ENCODE measurements around the gene PIEZO1. TPM values are rescaled to one million over a fixed set of nuclear protein-coding genes. Genes with fewer than 3 reads are reported as not detected.

Gene PIEZO1
- total RNA-seq, 1 donor from 2014 or later = 17.8 TPM

GRCh38 chr16:88754109-88754911 is 30.7 kb downstream of the PIEZO1 start:
- Mint-ChIP-seq H3K4me3 (no peak overlapping the region), H3K9me3 (no peaks in the 10 kb centered on the region), H3K27ac (ENCODE audit: unreplicated experiment) (no peak overlapping the region)

GRCh38 chr16:88753602-88754001 is 31.4 kb downstream of the PIEZO1 start:
- Mint-ChIP-seq H3K27me3 (ENCODE audit: low read depth) (no peaks in the 10 kb centered on the region), H3K4me1 (peaks cover 5% of the 10 kb centered on the region), H3K36me3 (ENCODE audit: low read depth) (no peaks in the 10 kb centered on the region), H3K4me3 (no peak overlapping the region), H3K9me3 (no peaks in the 10 kb centered on the region), H3K27ac (ENCODE audit: unreplicated experiment) (no peak overlapping the region)
- TF ChIP-seq CTCF (conservative IDR thresholded peaks at IDR 0.05) = no peak
- DNase-seq (ENCODE audit: low read depth, low spot score) = no peak

More at GRCh38 chr16:88754109-88754911, 30.7 kb downstream of the PIEZO1 start:
- TF ChIP-seq CTCF (conservative IDR thresholded peaks at IDR 0.05) = no peak
- DNase-seq (ENCODE audit: low read depth, low spot score) = no peak
- H3K36me3 Mint-ChIP-seq (ENCODE audit: low read depth) = no peaks in the 10 kb centered on the region
- no peaks in the 10 kb centered on the region for H3K27me3 Mint-ChIP-seq (ENCODE audit: low read depth)
- H3K4me1 Mint-ChIP-seq = peaks cover 12% of the 10 kb centered on the region

DNA sequence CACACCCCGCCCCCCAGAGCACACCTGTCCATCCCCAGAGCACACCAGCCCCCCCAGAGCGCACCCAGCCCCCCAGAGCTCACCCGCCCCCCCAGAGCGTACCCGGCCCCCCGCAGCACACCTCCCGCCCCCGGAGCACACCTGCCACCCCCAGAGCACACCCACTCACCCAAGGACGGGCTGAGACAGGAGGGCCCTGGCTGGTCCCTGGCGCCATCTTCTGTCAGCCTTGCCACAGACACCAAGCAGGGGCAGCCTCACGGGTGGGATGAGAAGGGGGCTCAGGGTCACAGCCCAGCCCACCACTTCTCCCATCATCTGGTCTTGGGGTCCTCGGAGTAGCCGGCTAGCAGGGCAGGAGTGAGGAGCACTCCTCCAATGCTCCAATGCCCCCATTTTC is 31.8 kb downstream of the PIEZO1 start:
- H3K4me1 Mint-ChIP-seq = peaks cover 4% of the 10 kb centered on the region
- DNase-seq (ENCODE audit: low read depth, low spot score) = no peak
- no peak overlapping the region for H3K27ac Mint-ChIP-seq (ENCODE audit: unreplicated experiment)
- H3K36me3 Mint-ChIP-seq (ENCODE audit: low read depth) = no peaks in the 10 kb centered on the region
- no peaks in the 10 kb centered on the region for H3K9me3 Mint-ChIP-seq
- TF ChIP-seq CTCF (conservative IDR thresholded peaks at IDR 0.05) = no peak
- H3K4me3 Mint-ChIP-seq = no peak overlapping the region
- H3K27me3 Mint-ChIP-seq (ENCODE audit: low read depth) = no peaks in the 10 kb centered on the region

GRCh38 chr16:88752386-88753002 is 32.5 kb downstream of the PIEZO1 start:
- Mint-ChIP-seq H3K4me3 (no peak overlapping the region), H3K36me3 (ENCODE audit: low read depth) (no peaks in the 10 kb centered on the region), H3K9me3 (no peaks in the 10 kb centered on the region), H3K27me3 (ENCODE audit: low read depth) (no peaks in the 10 kb centered on the region), H3K27ac (ENCODE audit: unreplicated experiment) (no peak overlapping the region), H3K4me1 (peaks cover 4% of the 10 kb centered on the region)
- DNase-seq (ENCODE audit: low read depth, low spot score) = no peak
- TF ChIP-seq CTCF (conservative IDR thresholded peaks at IDR 0.05) = no peak

GRCh38 chr16:88750854-88751253 is 34.2 kb downstream of the PIEZO1 start:
- Mint-ChIP-seq H3K4me3 (no peak overlapping the region), H3K27me3 (ENCODE audit: low read depth) (no peaks in the 10 kb centered on the region), H3K27ac (ENCODE audit: unreplicated experiment) (no peak overlapping the region), H3K4me1 (peaks cover 4% of the 10 kb centered on the region), H3K36me3 (ENCODE audit: low read depth) (no peaks in the 10 kb centered on the region), H3K9me3 (no peaks in the 10 kb centered on the region)
- DNase-seq (ENCODE audit: low read depth, low spot score) = no peak
- no peak for TF ChIP-seq CTCF (conservative IDR thresholded peaks at IDR 0.05)

All from neural crest cell (in vitro differentiated cells).